Natural killer cell (primary cell): ENCODE results near the gene SMARCD3. TPM values are rescaled to one million over a fixed set of nuclear protein-coding genes. Genes with fewer than 3 reads are reported as not detected.

Experiments
- ATAC-seq, 3 donors: fragments of 150-1000 bp in 2 of 3; fragments of 200-7000 bp in 1 of 3; cut with Tn5 transposase; 1 replicate in 1 of 3; 2 replicates in 2 of 3; pipeline ENCODE4 v1.10.0; 2021; ENCODE audit warnings: mild to moderate bottlenecking in 2 of 3, moderate library complexity in 2 of 3
- DNase-seq, 2 donors: peaks; one replicate each; pipeline versions ENCODE4 v3.0.0 to v3.0.0-alpha.2; 2013 to 2021; ENCODE audit warnings: mixed read lengths in 1 of 2
- H3K27ac ChIP-seq: one replicate; pipeline ENCODE4 v1.5.1; 2013; ENCODE audit warnings: mild to moderate bottlenecking, low read length
- H3K27me3 ChIP-seq: one replicate; pipeline ENCODE4 v1.6.1; 2013; ENCODE audit warnings: low read length; ENCODE audit not compliant: control insufficient read depth, insufficient read depth
- H3K36me3 ChIP-seq: one replicate; pipeline ENCODE4 v1.6.1; 2013; ENCODE audit warnings: low read length; ENCODE audit not compliant: control insufficient read depth, insufficient read depth
- H3K4me1 ChIP-seq: one replicate; pipeline ENCODE4 v1.6.1; 2013; ENCODE audit warnings: low read length; ENCODE audit not compliant: control insufficient read depth, insufficient read depth
- H3K4me3 ChIP-seq: one replicate; pipeline ENCODE4 v1.5.1; 2013; ENCODE audit warnings: low read length
- H3K9me3 ChIP-seq: one replicate; pipeline ENCODE4 v1.6.1; 2013; ENCODE audit warnings: low read length; ENCODE audit not compliant: control insufficient read depth, insufficient read depth
- H3K27ac Mint-ChIP-seq, 2 donors: one replicate each; pipeline ENCODE4 v1.8.0; 2022; ENCODE audit warnings: mild to moderate bottlenecking in 2 of 2, mixed read lengths in 2 of 2, moderate library complexity in 1 of 2
- H3K27me3 Mint-ChIP-seq, 2 donors: one replicate each; pipeline ENCODE4 v1.8.0; 2022; ENCODE audit warnings: low read depth in 2 of 2, mixed read lengths in 2 of 2
- H3K36me3 Mint-ChIP-seq: one replicate; pipeline ENCODE4 v1.8.0; 2022; ENCODE audit warnings: mixed read lengths
- H3K4me1 Mint-ChIP-seq, 2 donors: one replicate each; pipeline ENCODE4 v1.8.0; 2022; ENCODE audit warnings: mixed read lengths in 2 of 2
- H3K4me3 Mint-ChIP-seq: one replicate; pipeline ENCODE4 v1.8.0; 2022; ENCODE audit warnings: mild to moderate bottlenecking, moderate library complexity, mixed read lengths
- H3K9me3 Mint-ChIP-seq, 2 donors: one replicate each; pipeline ENCODE4 v1.8.0; 2022; ENCODE audit warnings: mixed read lengths in 2 of 2
- CTCF ChIP-seq: fragments of 200-600 bp; IDR thresholded peaks from one replicate; pipeline ENCODE4 v1.8.0; 2022; ENCODE audit warnings: antibody characterized with exemption
- whole genome bisulfite sequencing: methylation state at CpG from one replicate; pipeline ENCODE4 v1.1.7; 2013; ENCODE audit warnings: missing lambda C conversion rate; ENCODE audit not compliant: insufficient coverage; 5-methylcytosine and 5-hydroxymethylcytosine counted together
- intact Hi-C: fragments of 100-400 bp; cut with micrococcal nuclease; formaldehyde crosslinking; loops from one replicate; pipeline ENCODE4 v1.14.2; 2022
- total RNA-seq, 4 donors: library from RNA; stranded (reverse); fragments of 120-200 nt in 1 of 4; gene quantifications; one replicate each; pipeline versions ENCODE4 v1.2.3 to v1.2.4, GENCODE V29; 2013 to 2022

Gene SMARCD3
- total RNA-seq, 3 donors from 2014 or later (not counting 1 experiment from before 2014, with no cell fraction given), result 3.1 to 8.7 (median 6.5) TPM

DNA sequence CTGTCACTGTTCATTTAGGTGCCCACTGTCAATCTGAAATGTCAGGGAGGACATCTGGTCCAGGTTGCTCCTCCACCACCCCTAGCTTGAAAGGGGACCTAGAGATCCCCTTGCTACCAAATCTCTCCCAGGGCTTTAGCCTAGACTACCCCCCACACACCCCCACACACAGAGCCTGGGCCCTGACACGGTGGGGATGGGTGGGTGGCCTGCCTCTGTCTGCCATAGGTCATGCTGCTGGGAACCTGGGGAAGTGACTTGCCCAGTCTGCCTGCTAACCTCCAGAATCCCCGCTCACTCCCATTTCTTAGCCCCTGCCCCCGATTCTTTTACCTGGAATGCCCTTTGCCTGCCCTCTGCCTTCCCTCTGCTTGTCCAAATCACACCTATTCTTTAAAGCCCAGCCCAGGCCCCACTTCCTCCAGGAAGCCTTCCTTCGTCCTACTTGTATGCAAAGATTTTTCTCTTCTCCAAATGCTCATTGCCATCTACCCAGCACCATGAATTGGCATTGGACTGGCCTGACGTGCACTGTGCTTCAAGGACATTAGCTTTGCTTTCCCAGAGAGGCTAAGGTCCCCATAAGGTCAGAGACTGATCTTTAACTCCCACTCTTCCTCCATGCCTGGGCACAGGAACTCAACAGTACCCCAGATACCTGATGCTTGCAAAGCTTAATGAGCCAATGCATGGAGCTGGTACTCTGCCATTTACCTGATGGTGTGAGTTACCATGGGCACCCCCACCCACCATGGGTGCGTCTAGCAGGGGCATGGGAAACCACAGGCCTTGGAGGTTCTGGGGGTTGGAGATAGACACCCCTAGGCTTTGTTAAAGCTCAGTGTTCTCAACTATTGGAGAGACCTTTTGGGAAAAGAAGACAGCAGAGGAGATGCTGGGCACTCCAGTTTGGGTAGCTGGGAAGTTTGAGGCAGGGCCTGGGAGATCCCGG is 2.0 kb upstream of the SMARCD3 start:
- Mint-ChIP-seq H3K27me3 (peaks cover 39 to 69% of the 10 kb centered on the region in 2 donors), H3K36me3 (no peaks in the 10 kb centered on the region), H3K4me3 (peak overlapping the region; percentile 81), H3K27ac (no peak overlapping the region), H3K4me1 (peaks cover 18 to 49% of the 10 kb centered on the region in 2 donors), H3K9me3 (no peaks in the 10 kb centered on the region)
- Histone ChIP-seq H3K27me3 (peaks cover 35% of the 10 kb centered on the region), H3K9me3 (no peaks in the 10 kb centered on the region), H3K36me3 (no peaks in the 10 kb centered on the region), H3K4me1 (peaks cover 39% of the 10 kb centered on the region), H3K27ac (no peak overlapping the region), H3K4me3 (no peak overlapping the region)
- 72% methylated on average over 7 of the region's 7 CpGs for WGBS
- TF ChIP-seq CTCF, result no peak
- intact Hi-C loops, result no loop called here
- DNase-seq (no peak), ATAC-seq (no peak)

- no peak for ATAC-seq
- intact Hi-C loops, result no loop called here
- H3K4me1 Mint-ChIP-seq, result peaks cover 21 to 53% of the 10 kb centered on the region in 2 donors
- H3K27me3 Mint-ChIP-seq, result peaks cover 34 to 62% of the 10 kb centered on the region in 2 donors
- 42% methylated on average over 5 of the region's 5 CpGs for WGBS
- H3K36me3 Mint-ChIP-seq, result no peaks in the 10 kb centered on the region
- no peaks in the 10 kb centered on the region for H3K9me3 ChIP-seq
- H3K27me3 ChIP-seq, result peaks cover 40% of the 10 kb centered on the region
- no peaks in the 10 kb centered on the region for H3K9me3 Mint-ChIP-seq
- H3K36me3 ChIP-seq, result no peaks in the 10 kb centered on the region
- TF ChIP-seq CTCF, result no peak
- peak overlapping the region; percentile 68 for H3K4me3 Mint-ChIP-seq
- H3K27ac Mint-ChIP-seq, result peak overlapping the region in 1 of 2 donors; percentile 50
- H3K4me1 ChIP-seq, result peaks cover 46% of the 10 kb centered on the region
- no peak overlapping the region for H3K27ac ChIP-seq
- no peak overlapping the region for H3K4me3 ChIP-seq
- no peak for DNase-seq
Measured at GRCh38 chr7:151249732-151250072, 1.2 kb upstream of the SMARCD3 start.

DNA sequence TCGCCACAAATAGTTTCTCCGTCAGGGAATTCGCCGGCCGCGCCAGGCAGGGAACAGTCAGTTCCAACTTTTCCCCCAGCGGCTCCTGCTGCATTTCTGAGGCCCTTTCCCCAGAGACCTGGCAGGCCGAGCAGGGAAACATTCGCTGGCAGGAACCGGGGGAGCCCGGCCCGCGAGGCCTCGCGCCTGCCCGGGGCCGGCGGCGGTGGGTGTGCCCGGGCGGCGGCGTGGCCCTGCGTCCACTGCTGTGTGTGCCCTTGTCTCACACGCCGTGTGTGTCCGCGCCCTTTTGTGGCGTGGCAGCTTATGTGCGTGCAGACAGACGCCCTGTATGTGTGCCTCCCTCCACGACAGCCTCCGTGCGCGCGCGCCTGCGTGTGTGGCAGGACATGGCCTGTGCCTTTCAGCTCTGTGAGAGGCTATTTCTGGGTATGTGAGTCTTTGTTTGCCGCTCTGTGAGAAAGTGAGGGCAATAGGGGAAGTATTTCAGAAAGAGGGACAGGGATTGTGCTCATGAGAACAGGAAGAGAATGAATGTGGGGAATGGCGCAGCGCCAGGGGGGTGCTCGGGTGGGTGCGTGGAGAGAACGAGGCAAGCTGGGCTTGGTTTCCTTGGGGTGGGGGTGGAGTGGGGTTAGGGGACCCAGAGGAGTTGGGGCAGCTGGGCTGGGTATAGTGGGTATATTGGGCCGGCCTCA is 689 bp upstream of the SMARCD3 start:
- Mint-ChIP-seq H3K36me3 (no peaks in the 10 kb centered on the region), H3K4me1 (peaks cover 26 to 58% of the 10 kb centered on the region in 2 donors), H3K27me3 (peaks cover 29 to 58% of the 10 kb centered on the region in 2 donors), H3K4me3 (peak overlapping the region; percentile 72), H3K9me3 (no peaks in the 10 kb centered on the region), H3K27ac (peak overlapping the region in 1 of 2 donors; percentile 50)
- intact Hi-C loops, result no loop called here
- peak in 1 of 2 donors; percentile 62 for DNase-seq
- Histone ChIP-seq H3K27ac (no peak overlapping the region), H3K36me3 (no peaks in the 10 kb centered on the region), H3K4me3 (peak overlapping the region; percentile 13), H3K27me3 (peaks cover 43% of the 10 kb centered on the region), H3K4me1 (peaks cover 51% of the 10 kb centered on the region), H3K9me3 (no peaks in the 10 kb centered on the region)
- WGBS, result 8% methylated on average over 45 of the region's 45 CpGs
- no peak for TF ChIP-seq CTCF
- peak in 2 of 3 donors; percentile 18 to 28 for ATAC-seq
